IMR-90 (cell line): ENCODE data around the gene NR2F1. TPM values are rescaled to one million over a fixed set of nuclear protein-coding genes. Genes with fewer than 3 reads are reported as not detected.
A peak's percentile ranks its signal among the peaks of the same experiment; 100 is the strongest.

ENCODE experiments used
- ATAC-seq: fragments of 200-7000 bp; cut with Tn5 transposase; 2 replicates; pipeline ENCODE4 v1.9.1; 2020; ENCODE audit warnings: low read depth, mild to moderate bottlenecking, moderate library complexity
- BruUV-seq: library from RNA; stranded (reverse); fragments of 400-500 nt; replicated peaks from 2 replicates; lab custom pipeline; 2021; lab: Mats Ljungman, UMichigan
- CTCF ChIA-PET: fragments of 300-600 bp; formaldehyde crosslinking; extraction: SDS; loops from one replicate; lab custom pipeline; 2021; ENCODE audit warnings: antibody characterized with exemption; lab: Yijun Ruan, JAX
- POLR2A ChIA-PET: fragments of 300-600 bp; sonication (Branson Sonifier 250); formaldehyde crosslinking; loops from one replicate; lab custom pipeline; 2022; ENCODE audit warnings: antibody characterized with exemption; ENCODE audit not compliant: unreplicated experiment; lab: Charles Lee
- DNase-seq: peaks from one replicate; pipeline ENCODE4 v3.0.0; 2013
- H2AFZ ChIP-seq: replicated peaks from 2 replicates; pipeline ENCODE3; 2013; ENCODE audit warnings: low read length, mild to moderate bottlenecking; ENCODE audit not compliant: poor library complexity
- H2AK5ac ChIP-seq: 2 replicates; pipeline ENCODE4 v1.6.1; 2013; ENCODE audit warnings: low read depth, low read length, inconsistent platforms
- H2AK9ac ChIP-seq: replicated peaks from 2 replicates; pipeline ENCODE3; 2013; ENCODE audit warnings: mild to moderate bottlenecking, low read depth, low read length, moderate library complexity; ENCODE audit not compliant: poor library complexity
- H2BK120ac ChIP-seq: 2 replicates; pipeline ENCODE4 v1.6.1; 2013; ENCODE audit warnings: low read depth, low read length, inconsistent platforms
- H2BK15ac ChIP-seq: 3 replicates; pipeline ENCODE4 v1.6.1; 2013; ENCODE audit warnings: low read depth, low read length, inconsistent platforms
- H2BK20ac ChIP-seq: 2 replicates; pipeline ENCODE4 v1.6.1; 2013; ENCODE audit warnings: low read depth, mild to moderate bottlenecking, inconsistent platforms, low read length, moderate library complexity
- H2BK5ac ChIP-seq: 2 replicates; pipeline ENCODE4 v1.6.1; 2013; ENCODE audit warnings: mild to moderate bottlenecking, low read depth, low read length, inconsistent platforms; ENCODE audit not compliant: poor library complexity, severe bottlenecking
- H3K14ac ChIP-seq: replicated peaks from 2 replicates; pipeline ENCODE4 v1.6.1; 2013; ENCODE audit warnings: low read depth, low read length, inconsistent platforms
- H3K18ac ChIP-seq: 2 replicates; pipeline ENCODE4 v1.6.1; 2013; ENCODE audit warnings: low read depth, low read length, control low read depth
- H3K23ac ChIP-seq: 2 replicates; pipeline ENCODE4 v1.6.1; 2013; ENCODE audit warnings: low read depth, low read length, inconsistent platforms
- H3K27ac ChIP-seq: 2 replicates; pipeline ENCODE4 v1.5.1; 2013; ENCODE audit warnings: mild to moderate bottlenecking, control low read depth, low read length; ENCODE audit not compliant: insufficient read depth
- H3K27me3 ChIP-seq: 2 replicates; pipeline ENCODE4 v1.6.1; 2013; ENCODE audit warnings: low read length; ENCODE audit not compliant: control insufficient read depth, insufficient read depth
- H3K36me3 ChIP-seq: 2 replicates; pipeline ENCODE4 v1.6.1; 2013; ENCODE audit warnings: low read length, mixed read lengths; ENCODE audit not compliant: control insufficient read depth, insufficient read depth
- H3K4ac ChIP-seq: 2 replicates; pipeline ENCODE4 v1.6.1; 2013; ENCODE audit warnings: low read depth, low read length, inconsistent platforms
- H3K4me1 ChIP-seq: 2 replicates; pipeline ENCODE4 v1.6.1; 2013; ENCODE audit warnings: low read length, mixed read lengths; ENCODE audit not compliant: control insufficient read depth, insufficient read depth
- H3K4me2 ChIP-seq: 2 replicates; pipeline ENCODE4 v1.6.1; 2013; ENCODE audit warnings: low read depth, mild to moderate bottlenecking, control low read depth, low read length, moderate library complexity
- H3K4me3 ChIP-seq: 2 replicates; pipeline ENCODE4 v1.5.1; 2013; ENCODE audit warnings: low read depth, mild to moderate bottlenecking, control low read depth, low read length, moderate library complexity; ENCODE audit not compliant: insufficient read depth
- H3K56ac ChIP-seq: 2 replicates; pipeline ENCODE4 v1.6.1; 2013; ENCODE audit warnings: low read length, inconsistent platforms; ENCODE audit not compliant: insufficient read depth; ENCODE audit errors: extremely low read depth
- H3K79me1 ChIP-seq, 2 experiments: 2 replicates each; pipeline ENCODE4 v1.6.1; 2013; ENCODE audit warnings: low read length in 2 of 2, inconsistent platforms in 1 of 2, low read depth in 1 of 2
- H3K9ac ChIP-seq: 2 replicates; pipeline ENCODE4 v1.6.1; 2013; ENCODE audit warnings: low read depth, low read length, control low read depth
- H3K9me1 ChIP-seq: 2 replicates; pipeline ENCODE4 v1.6.1; 2013; ENCODE audit warnings: low read length, inconsistent platforms; ENCODE audit not compliant: insufficient read depth
- H3K9me3 ChIP-seq: 2 replicates; pipeline ENCODE4 v1.6.1; 2013; ENCODE audit warnings: low read length; ENCODE audit not compliant: control insufficient read depth, insufficient read depth
- H4K20me1 ChIP-seq: 2 replicates; pipeline ENCODE4 v1.6.1; 2013; ENCODE audit warnings: low read length, inconsistent platforms; ENCODE audit not compliant: insufficient read depth
- H4K5ac ChIP-seq: 2 replicates; pipeline ENCODE4 v1.6.1; 2013; ENCODE audit warnings: mild to moderate bottlenecking, low read depth, low read length, control low read depth
- H4K8ac ChIP-seq, 2 experiments: 2 replicates each; pipeline ENCODE4 v1.6.1; 2013; ENCODE audit warnings: low read depth in 2 of 2, low read length in 2 of 2, control low read depth in 1 of 2, inconsistent platforms in 1 of 2
- H4K91ac ChIP-seq: 2 replicates; pipeline ENCODE4 v1.6.1; 2013; ENCODE audit warnings: low read depth, low read length, inconsistent platforms; ENCODE audit not compliant: insufficient read depth
- BHLHE40 ChIP-seq: fragments of 150-350 bp; IDR thresholded peaks from 2 replicates; pipeline ENCODE4 v1.6.1; 2016; ENCODE audit warnings: mild to moderate bottlenecking, low read depth, low read length
- FOS ChIP-seq: fragments of 150-350 bp; IDR thresholded peaks from 2 replicates; pipeline ENCODE4 v1.6.1; 2016; ENCODE audit warnings: low read depth, low read length
- MXI1 ChIP-seq: IDR thresholded peaks from 2 replicates; pipeline ENCODE4 v1.6.1; 2012; ENCODE audit warnings: low read depth, mild to moderate bottlenecking, low read length, moderate library complexity, borderline replicate concordance
- NFE2L2 ChIP-seq: fragments of 150-350 bp; IDR thresholded peaks from 2 replicates; pipeline ENCODE4 v1.6.1; 2016; ENCODE audit warnings: low read depth, mild to moderate bottlenecking, low read length
- RAD21 ChIP-seq: IDR thresholded peaks from 2 replicates; pipeline ENCODE4 v1.6.1; 2012; ENCODE audit warnings: low read length, improper control_type of control experiment
- WGBS, 2 experiments: methylation state at CpG; one replicate each; pipeline versions ENCODE4 v1.1.5 to v1.1.7; 2013; ENCODE audit warnings: missing lambda C conversion rate in 2 of 2; ENCODE audit not compliant: insufficient read length in 1 of 2; ENCODE audit errors: extremely low coverage in 2 of 2; 5-methylcytosine and 5-hydroxymethylcytosine counted together
- dilution Hi-C: fragments of 300-500 bp; cut with HindIII; formaldehyde crosslinking; loops from one replicate; pipeline ENCODE4 v1.14.3; 2018; ENCODE audit warnings: low sequenced_read_pairs; ENCODE audit not compliant: unreplicated experiment
- in situ Hi-C: fragments of 300-500 bp; cut with MboI; formaldehyde crosslinking; loops from 3 replicates; pipeline ENCODE4 v1.14.3; 2019; ENCODE audit warnings: low sequenced_read_pairs, inconsistent platforms, mixed read lengths
- intact Hi-C: fragments of 100-400 bp; cut with micrococcal nuclease; formaldehyde crosslinking; loops from 2 replicates; pipeline ENCODE4 v1.10.0; 2022
- polyA plus RNA-seq, 3 experiments: library from polyadenylated mRNA; depleted of rRNA; stranded (reverse); fragments of >200 nt; gene quantifications; 2 replicates each; pipeline ENCODE4 v1.2.3, GENCODE V29; 2012; ENCODE audit warnings: low replicate concordance in 1 of 3
- total RNA-seq: library from RNA; depleted of rRNA; stranded (reverse); fragments of >200 nt; gene quantifications from 2 replicates; pipeline ENCODE4 v1.2.3, GENCODE V29; 2012
- TF ChIP-seq, protein P1 (sequence below): conservative IDR thresholded peaks from 2 replicates; pipeline ENCODE4 v1.5.1; 2012; ENCODE audit warnings: mild to moderate bottlenecking, low read depth, low read length, improper control_type of control experiment
- TF ChIP-seq, protein P2 (sequence below): fragments of 150-350 bp; IDR thresholded peaks from 2 replicates; pipeline ENCODE4 v1.6.1; 2017; ENCODE audit warnings: mild to moderate bottlenecking, antibody characterized with exemption, low read length, low read depth

Gene NR2F1
- total and polyA plus RNA-seq, 2 of the 4 experiments (the other 2 are of a cell fraction), result 19.0 to 160 TPM

DNA sequence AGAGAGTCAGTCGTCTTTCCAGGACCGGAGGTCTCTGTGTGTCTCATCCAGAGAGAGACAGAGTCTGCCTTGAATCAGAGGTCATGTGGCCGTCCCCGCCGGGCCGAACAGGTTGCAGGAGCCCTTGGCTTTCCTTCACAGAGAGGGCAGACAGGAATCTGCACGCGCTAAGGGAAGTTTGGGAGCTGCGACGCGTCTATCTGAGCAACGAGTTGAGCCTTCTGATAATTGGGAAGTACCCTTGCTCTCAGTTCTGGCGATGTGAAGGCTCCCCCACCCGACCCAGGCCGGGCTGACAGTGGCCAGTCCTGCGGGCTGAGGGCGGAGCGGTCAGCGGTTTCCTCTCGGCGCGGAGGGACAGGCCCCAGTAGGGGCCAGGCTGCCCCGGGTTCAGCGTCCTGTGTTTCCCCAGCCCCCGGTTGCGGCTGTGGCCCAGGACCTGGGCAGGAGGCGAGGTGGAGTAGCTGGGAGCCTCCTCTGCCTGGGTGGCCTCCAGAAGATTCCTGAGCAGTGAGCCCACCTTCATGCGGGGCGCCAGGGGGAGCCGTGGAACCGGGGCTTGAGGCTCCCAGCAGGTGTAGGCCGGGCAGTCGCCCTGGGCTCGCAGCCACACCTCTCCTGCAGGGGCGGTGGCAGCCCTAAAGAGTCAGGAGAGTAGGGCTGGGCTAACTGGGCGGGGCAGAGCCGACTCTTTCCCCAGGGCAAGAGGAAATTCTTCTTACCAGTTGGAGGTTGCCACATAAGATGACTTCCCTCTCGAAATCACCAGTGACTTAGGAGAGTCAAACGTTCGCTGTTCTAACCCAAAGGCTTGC is 13.9 kb downstream of the NR2F1 start:
- H3K23ac ChIP-seq, result 0 out of 2 replicates have a peak overlapping the region, but pooled peaks have one; percentile 25
- no peaks in the 10 kb centered on the region for H3K27me3 ChIP-seq
- DNase-seq, result no peak
- 0 out of 2 replicates have a peak, but pooled peaks cover 8% of the 10 kb centered on the region for H3K9me1 ChIP-seq
- CTCF ChIA-PET, result no interaction called here
- H3K4me1 ChIP-seq, result peaks cover 26% of the 10 kb centered on the region
- TF ChIP-seq MXI1, result no peak
- no peak for TF ChIP-seq BHLHE40
- no peak for TF ChIP-seq FOS
- TF ChIP-seq RAD21, result no peak
- TF ChIP-seq, protein P1, sequence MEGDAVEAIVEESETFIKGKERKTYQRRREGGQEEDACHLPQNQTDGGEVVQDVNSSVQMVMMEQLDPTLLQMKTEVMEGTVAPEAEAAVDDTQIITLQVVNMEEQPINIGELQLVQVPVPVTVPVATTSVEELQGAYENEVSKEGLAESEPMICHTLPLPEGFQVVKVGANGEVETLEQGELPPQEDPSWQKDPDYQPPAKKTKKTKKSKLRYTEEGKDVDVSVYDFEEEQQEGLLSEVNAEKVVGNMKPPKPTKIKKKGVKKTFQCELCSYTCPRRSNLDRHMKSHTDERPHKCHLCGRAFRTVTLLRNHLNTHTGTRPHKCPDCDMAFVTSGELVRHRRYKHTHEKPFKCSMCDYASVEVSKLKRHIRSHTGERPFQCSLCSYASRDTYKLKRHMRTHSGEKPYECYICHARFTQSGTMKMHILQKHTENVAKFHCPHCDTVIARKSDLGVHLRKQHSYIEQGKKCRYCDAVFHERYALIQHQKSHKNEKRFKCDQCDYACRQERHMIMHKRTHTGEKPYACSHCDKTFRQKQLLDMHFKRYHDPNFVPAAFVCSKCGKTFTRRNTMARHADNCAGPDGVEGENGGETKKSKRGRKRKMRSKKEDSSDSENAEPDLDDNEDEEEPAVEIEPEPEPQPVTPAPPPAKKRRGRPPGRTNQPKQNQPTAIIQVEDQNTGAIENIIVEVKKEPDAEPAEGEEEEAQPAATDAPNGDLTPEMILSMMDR, result no peak
- no peak for TF ChIP-seq NFE2L2
- TF ChIP-seq, protein P2, sequence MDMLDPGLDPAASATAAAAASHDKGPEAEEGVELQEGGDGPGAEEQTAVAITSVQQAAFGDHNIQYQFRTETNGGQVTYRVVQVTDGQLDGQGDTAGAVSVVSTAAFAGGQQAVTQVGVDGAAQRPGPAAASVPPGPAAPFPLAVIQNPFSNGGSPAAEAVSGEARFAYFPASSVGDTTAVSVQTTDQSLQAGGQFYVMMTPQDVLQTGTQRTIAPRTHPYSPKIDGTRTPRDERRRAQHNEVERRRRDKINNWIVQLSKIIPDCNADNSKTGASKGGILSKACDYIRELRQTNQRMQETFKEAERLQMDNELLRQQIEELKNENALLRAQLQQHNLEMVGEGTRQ, result no peak
- H3K14ac ChIP-seq, result no peak overlapping the region
- no peak overlapping the region for H4K8ac ChIP-seq
- BruUV-seq, result no TSS peak
- WGBS, 2 experiments, result 91% methylated on average over 21 of the region's 40 CpGs; no CpG with 5 or more reads in 1 of the 2 experiments
- no peak overlapping the region for H3K18ac ChIP-seq
- no peaks in the 10 kb centered on the region for H4K20me1 ChIP-seq
- no peaks in the 10 kb centered on the region for H3K9me3 ChIP-seq
- H3K4me3 ChIP-seq, result no peak overlapping the region
- no peak overlapping the region for H3K4ac ChIP-seq
- H4K91ac ChIP-seq, result no peak overlapping the region
- in situ Hi-C loops, result loop anchor here (25.0 kb wide), 2 partner anchors 685 to 1285 kb away; no protein-coding TSS in a partner anchor
- peaks cover 27% of the 10 kb centered on the region for H3K36me3 ChIP-seq
- H2BK15ac ChIP-seq, result no peak overlapping the region
- no peak overlapping the region for H3K56ac ChIP-seq
- no peak overlapping the region for H4K5ac ChIP-seq
- H2AK9ac ChIP-seq, result no peak overlapping the region
- no peak overlapping the region for H3K4me2 ChIP-seq
- no peak overlapping the region for H2BK20ac ChIP-seq
- ATAC-seq, result no peak
- H2AFZ ChIP-seq, result no peak overlapping the region
- no peak overlapping the region for H3K27ac ChIP-seq
- POLR2A ChIA-PET, result interaction anchor here (3.2 kb wide), 1 partner anchor 9 kb away, joined by 12 read pairs; no protein-coding TSS in a partner anchor
- H3K79me1 ChIP-seq, result peaks cover 8 to 36% of the 10 kb centered on the region in 2 experiments; a peak in 2 of 4 replicates
- intact Hi-C loops, result no loop called here
- dilution Hi-C loops, result no loop called here
- 0 out of 2 replicates have a peak overlapping the region, but pooled peaks have one; percentile 6 for H2BK120ac ChIP-seq
- H2BK5ac ChIP-seq, result no peak overlapping the region
- no peak overlapping the region for H3K9ac ChIP-seq
- no peak overlapping the region for H2AK5ac ChIP-seq
